HG03469 (cell line): ENCODE results near the gene PFKFB3.

ENCODE experiments used
- ATAC-seq: cut with Tn5 transposase; IDR thresholded peaks from one replicate; pipeline ENCODE4 v1.9.1; 2021; ENCODE audit warnings: mild to moderate bottlenecking, moderate library complexity, moderate number of reproducible peaks; ENCODE audit not compliant: unreplicated experiment

Gene PFKFB3

GRCh38 chr10:6218692-6219493 lies 16.2 kb downstream of the PFKFB3 start:
- ATAC-seq, result no peak

DNA sequence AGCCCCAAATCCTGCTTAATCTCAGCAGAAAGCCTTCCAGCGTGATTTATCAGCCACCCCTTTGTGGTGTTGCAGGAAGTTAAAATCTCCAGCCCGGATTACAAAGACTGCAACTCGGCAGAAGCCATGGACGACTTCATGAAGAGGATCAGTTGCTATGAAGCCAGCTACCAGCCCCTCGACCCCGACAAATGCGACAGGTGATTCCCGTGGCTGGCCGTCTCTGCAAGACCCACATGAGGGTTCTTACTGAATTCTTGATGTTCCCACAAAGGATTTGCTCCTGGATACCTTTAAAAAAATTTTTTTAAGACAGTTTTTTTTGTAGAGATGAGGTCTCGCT lies 16.7 kb downstream of the PFKFB3 start:
- ATAC-seq, result no peak

- ATAC-seq, result no peak
Observed at GRCh38 chr10:6220418-6221191, 17.9 kb downstream of the PFKFB3 start.

GRCh38 chr10:6221192-6221940 lies 18.6 kb downstream of the PFKFB3 start:
- no peak for ATAC-seq

DNA sequence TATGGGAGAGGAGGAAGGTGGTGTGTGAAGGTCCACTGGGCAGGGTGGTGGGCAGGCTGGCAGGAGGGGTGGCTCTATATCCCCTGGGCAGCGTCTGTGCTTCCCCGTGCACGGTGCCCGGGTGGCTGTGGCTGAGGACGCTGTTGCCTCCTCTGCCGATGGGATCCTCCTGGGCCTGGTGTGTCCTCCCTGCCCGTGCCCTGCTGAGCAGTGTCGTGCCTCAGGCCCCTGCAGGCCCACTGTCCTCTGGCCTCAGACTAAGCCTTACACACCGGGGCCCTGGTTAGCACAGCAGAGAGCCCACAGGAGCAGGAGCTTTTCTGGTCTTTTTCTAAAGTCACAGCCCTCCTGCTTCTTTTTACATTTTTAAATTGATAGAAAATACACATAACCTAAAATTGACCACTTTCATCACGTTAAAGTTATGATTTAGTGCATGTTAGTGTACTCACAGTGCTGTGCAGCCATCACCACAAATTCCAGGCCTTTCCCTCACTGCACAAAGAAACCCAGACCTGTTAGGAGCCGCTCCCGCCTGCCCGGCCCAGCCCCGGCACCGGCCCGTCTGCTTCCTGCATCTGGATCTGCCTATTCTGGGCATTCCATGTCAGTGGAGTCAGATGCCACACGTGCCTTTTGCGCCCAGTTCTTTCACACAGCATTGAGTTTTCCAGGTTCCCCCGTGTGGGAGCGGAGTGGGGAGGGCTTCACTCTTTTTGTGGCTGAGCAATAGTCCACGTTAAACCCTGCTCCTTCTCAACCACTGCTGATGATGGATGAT lies 19.4 kb downstream of the PFKFB3 start:
- no peak for ATAC-seq

DNA sequence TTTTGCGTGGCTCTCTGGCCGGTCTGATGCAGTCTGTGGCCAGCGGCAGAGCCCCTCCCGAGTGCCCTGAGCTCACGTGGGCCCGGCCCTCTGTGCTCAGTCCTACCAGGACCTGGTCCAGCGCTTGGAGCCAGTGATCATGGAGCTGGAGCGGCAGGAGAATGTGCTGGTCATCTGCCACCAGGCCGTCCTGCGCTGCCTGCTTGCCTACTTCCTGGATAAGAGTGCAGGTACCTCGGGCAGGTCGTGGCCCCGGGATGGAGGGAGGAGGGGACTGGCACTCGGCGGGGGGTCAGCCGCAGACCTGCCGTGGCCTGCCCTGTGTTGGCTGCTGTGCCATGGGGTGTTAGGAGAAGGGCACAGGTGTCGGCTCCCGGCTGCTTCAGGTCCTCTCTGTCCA lies 20.0 kb downstream of the PFKFB3 start:
- no peak for ATAC-seq

DNA sequence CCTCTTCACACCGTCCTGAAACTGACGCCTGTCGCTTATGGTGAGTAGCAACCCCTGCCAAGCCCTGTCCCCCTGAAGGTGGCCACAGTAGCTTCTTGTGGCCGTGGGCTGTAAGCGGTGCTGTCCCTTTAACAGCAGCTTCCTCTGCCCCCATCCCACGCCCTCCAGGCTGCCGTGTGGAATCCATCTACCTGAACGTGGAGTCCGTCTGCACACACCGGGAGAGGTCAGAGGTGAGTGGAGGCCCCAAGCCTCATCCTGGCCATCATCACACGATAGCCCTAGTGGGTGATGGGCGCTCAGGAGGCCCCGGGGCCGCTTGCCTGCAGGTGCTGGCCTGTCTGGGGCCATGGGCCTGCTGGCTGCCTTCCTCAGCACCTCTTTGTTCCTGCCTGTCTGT lies 21.2 kb downstream of the PFKFB3 start:
- ATAC-seq, result no peak

- ATAC-seq, result no peak
Observed at GRCh38 chr10:6224781-6225180, 22.0 kb downstream of the PFKFB3 start.

DNA sequence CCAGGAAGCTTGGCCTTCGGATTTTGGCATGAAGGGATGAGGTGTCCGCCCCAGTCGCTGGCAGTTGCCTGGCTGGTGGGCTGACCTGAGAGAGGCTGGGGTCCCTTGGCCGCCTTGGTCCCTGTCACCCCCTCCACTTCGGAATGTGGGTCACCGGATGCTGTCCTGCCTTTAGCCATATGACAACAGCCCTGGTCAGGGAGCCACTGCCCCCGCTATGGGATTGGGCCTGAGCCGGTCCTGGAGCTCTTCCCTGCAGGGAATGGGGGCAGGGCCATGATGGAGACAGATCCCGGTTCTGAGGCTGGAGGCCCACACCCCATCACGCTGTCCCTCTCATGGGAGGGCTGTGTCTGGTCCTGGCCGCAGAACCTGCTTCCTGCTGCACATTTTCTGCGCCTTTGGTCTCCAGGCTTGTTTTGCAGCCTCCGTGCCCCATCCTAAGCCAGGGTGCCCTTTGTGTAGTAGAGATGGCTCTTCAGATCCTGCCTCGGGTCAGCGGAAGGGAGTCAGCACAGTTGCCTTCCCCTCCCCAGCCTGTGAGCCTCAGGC lies 22.6 kb downstream of the PFKFB3 start:
- ATAC-seq, result no peak

GRCh38 chr10:6226216-6226615 lies 23.5 kb downstream of the PFKFB3 start:
- no peak for ATAC-seq

- ATAC-seq, result no peak
Observed at GRCh38 chr10:6227346-6227745, 24.6 kb downstream of the PFKFB3 start.

- no peak for ATAC-seq
Observed at GRCh38 chr10:6228010-6228511, 25.3 kb downstream of the PFKFB3 start.

DNA sequence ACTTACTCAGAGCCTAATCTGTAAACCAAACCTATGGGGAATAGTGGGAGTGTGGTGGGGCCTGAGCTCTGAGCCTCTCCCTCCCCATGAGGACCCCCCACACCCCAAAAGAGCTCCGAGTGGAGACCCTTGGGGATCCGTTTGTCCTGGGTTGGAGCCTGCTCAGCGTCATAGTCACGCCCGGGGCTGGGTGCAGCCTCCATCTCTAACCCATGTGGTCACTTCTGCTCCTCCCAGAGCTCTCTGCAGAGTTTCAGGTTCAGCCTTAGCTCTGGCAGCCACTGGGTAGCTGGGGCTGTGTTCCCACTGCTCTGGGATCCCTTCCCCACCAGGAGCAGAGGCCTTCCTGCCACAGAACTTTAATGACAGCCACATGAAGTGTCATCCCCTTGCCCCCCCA lies 25.9 kb downstream of the PFKFB3 start:
- no peak for ATAC-seq

DNA sequence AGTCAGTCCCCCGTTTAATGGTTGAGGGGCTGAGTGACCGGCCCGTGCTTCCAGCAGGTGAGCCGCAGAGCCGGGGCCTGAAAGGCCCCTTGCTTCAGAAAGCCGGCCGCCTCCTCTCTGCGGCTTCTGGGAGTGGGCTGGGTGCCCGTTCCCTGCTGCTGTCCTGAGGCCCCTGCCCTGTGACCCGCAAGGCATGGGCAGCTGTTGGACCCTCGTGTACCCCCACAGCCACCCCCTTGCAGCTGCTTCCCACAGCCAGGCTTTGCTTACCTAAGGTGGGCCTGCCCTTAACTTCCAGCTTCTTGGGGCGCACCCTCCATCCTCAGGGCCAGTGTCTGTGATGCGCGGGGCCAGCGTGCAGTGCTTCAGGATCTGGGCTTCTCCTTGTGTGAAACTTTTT lies 26.6 kb downstream of the PFKFB3 start:
- ATAC-seq, result no peak

- ATAC-seq, result no peak
Observed at GRCh38 chr10:6229746-6230145, 27.0 kb downstream of the PFKFB3 start.

GRCh38 chr10:6230315-6230714 lies 27.6 kb downstream of the PFKFB3 start:
- ATAC-seq, result no peak

- ATAC-seq, result no peak
Observed at GRCh38 chr10:6231146-6231545, 28.4 kb downstream of the PFKFB3 start.

GRCh38 chr10:6231730-6232129 lies 29.0 kb downstream of the PFKFB3 start:
- ATAC-seq, result no peak

DNA sequence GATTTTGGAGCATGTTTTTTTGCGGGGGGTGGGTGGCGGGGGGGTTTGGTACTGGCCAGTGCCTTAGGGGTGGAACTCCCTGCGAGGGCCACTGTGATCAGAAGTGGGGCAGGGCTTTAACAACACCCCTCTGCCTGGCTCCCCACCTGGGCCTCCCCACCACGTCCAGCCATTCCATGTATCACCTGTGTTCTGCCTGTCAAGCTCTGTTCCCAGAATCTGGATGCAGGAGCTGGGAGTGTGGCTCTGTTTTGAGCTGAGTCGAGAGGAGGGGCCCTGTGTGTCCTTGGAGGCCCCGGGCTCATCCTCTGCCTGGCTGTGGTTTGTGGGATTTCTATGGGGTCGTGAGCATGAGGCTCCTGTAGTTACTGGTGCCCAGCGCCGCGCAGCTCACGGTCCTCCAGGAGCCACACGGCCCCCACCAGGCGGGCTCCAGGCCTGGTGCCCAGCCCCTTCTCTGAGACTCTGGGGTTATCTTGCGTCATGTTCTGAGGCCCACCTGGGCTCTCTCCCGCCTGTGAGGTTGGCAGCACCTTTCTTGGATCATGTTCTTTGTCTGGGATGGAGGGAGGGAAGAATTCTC lies 29.6 kb downstream of the PFKFB3 start:
- ATAC-seq, result no peak
